ENCODE results near the gene IRX6. TPM values are rescaled to one million over a fixed set of nuclear protein-coding genes. Genes with fewer than 3 reads are reported as not detected.

Gene IRX6
- total RNA-seq, 1 donor from 2014 or later, result 13.0 TPM

- H3K27ac ChIP-seq (replicated peaks), result no peak overlapping the region
- no peak for TF ChIP-seq CTCF (IDR thresholded peaks at IDR 0.05; ENCODE audit: borderline replicate concordance)
- intact Hi-C loops (cut with micrococcal nuclease), result no loop called here
- H3K27me3 ChIP-seq (ENCODE audit: low read depth), result peaks cover 33% of the 10 kb centered on the region
- no peaks in the 10 kb centered on the region for H3K9me3 ChIP-seq (replicated peaks)
- H3K36me3 ChIP-seq, result no peaks in the 10 kb centered on the region
- no peak overlapping the region for H3K4me3 ChIP-seq
- peaks cover 6% of the 10 kb centered on the region for H3K4me1 ChIP-seq
- no peak for DNase-seq
These were observed 26.7 kb upstream of the IRX6 start for GRCh38 chr16:55297062-55297909.

- Histone ChIP-seq H3K27me3 (ENCODE audit: low read depth) (peaks cover 41% of the 10 kb centered on the region), H3K9me3 (replicated peaks) (no peaks in the 10 kb centered on the region), H3K36me3 (no peaks in the 10 kb centered on the region), H3K4me1 (peaks cover 6% of the 10 kb centered on the region), H3K27ac (replicated peaks) (no peak overlapping the region), H3K4me3 (no peak overlapping the region)
- intact Hi-C loops (cut with micrococcal nuclease), result no loop called here
- DNase-seq, result no peak
- no peak for TF ChIP-seq CTCF (IDR thresholded peaks at IDR 0.05; ENCODE audit: borderline replicate concordance)
These were observed 26.0 kb upstream of the IRX6 start for GRCh38 chr16:55297910-55298479.

GRCh38 chr16:55301385-55302008, 22.5 kb upstream of the IRX6 start:
- Histone ChIP-seq H3K27ac (replicated peaks) (no peak overlapping the region), H3K4me3 (no peak overlapping the region)
- TF ChIP-seq CTCF (IDR thresholded peaks at IDR 0.05; ENCODE audit: borderline replicate concordance), result no peak

GRCh38 chr16:55302635-55303034, 21.4 kb upstream of the IRX6 start:
- no peak for TF ChIP-seq CTCF (IDR thresholded peaks at IDR 0.05; ENCODE audit: borderline replicate concordance)
- H3K27me3 ChIP-seq (ENCODE audit: low read depth), result peaks cover 71% of the 10 kb centered on the region
- intact Hi-C loops (cut with micrococcal nuclease), result no loop called here

More at GRCh38 chr16:55301385-55302008, 22.5 kb upstream of the IRX6 start:
- Histone ChIP-seq H3K9me3 (replicated peaks) (no peaks in the 10 kb centered on the region), H3K36me3 (no peaks in the 10 kb centered on the region), H3K4me1 (no peaks in the 10 kb centered on the region), H3K27me3 (ENCODE audit: low read depth) (peaks cover 69% of the 10 kb centered on the region)
- intact Hi-C loops (cut with micrococcal nuclease), result no loop called here
- DNase-seq, result no peak

GRCh38 chr16:55308973-55309372, 15.0 kb upstream of the IRX6 start:
- TF ChIP-seq CTCF (IDR thresholded peaks at IDR 0.05; ENCODE audit: borderline replicate concordance), result no peak
- DNase-seq, result no peak
- intact Hi-C loops (cut with micrococcal nuclease), result no loop called here
- peaks cover 5% of the 10 kb centered on the region for H3K9me3 ChIP-seq (replicated peaks)
- H3K27me3 ChIP-seq (ENCODE audit: low read depth), result peaks cover 39% of the 10 kb centered on the region
- no peak overlapping the region for H3K4me3 ChIP-seq
- no peak overlapping the region for H3K27ac ChIP-seq (replicated peaks)
- H3K4me1 ChIP-seq, result no peaks in the 10 kb centered on the region
- no peaks in the 10 kb centered on the region for H3K36me3 ChIP-seq

More at GRCh38 chr16:55302635-55303034, 21.4 kb upstream of the IRX6 start:
- H3K36me3 ChIP-seq, result no peaks in the 10 kb centered on the region
- H3K4me3 ChIP-seq, result no peak overlapping the region
- H3K9me3 ChIP-seq (replicated peaks), result no peaks in the 10 kb centered on the region
- H3K4me1 ChIP-seq, result no peaks in the 10 kb centered on the region
- H3K27ac ChIP-seq (replicated peaks), result no peak overlapping the region
- no peak for DNase-seq
